SU-DHL-6 (cell line): ENCODE results near the gene ATP11A.
"Not testable (repeated sequence)": the region's sequence is repeated elsewhere in the genome, so short reads cannot be mapped to it uniquely, and the experiment has no call there.

Experiments used
- H2AFZ ChIP-seq: fragments of 200-600 bp; sonication (generic); 2 replicates; pipeline ENCODE4 v1.6.1; 2014; ENCODE audit warnings: low read depth, mild to moderate bottlenecking, moderate library complexity, mixed read lengths, antibody characterized with exemption, low read length; ENCODE audit not compliant: severe bottlenecking
- H3F3A ChIP-seq: fragments of 200-600 bp; shearing (Covaris generic); 2 replicates; pipeline ENCODE4 v1.6.0; 2016; ENCODE audit warnings: antibody characterized with exemption, mild to moderate bottlenecking; ENCODE audit not compliant: insufficient read depth
- H3K27ac ChIP-seq: fragments of 200-600 bp; sonication (generic); 2 replicates; pipeline ENCODE4 v1.5.1; 2016; ENCODE audit warnings: low read depth, mild to moderate bottlenecking, low read length, moderate library complexity, mixed read lengths
- H3K27me3 ChIP-seq: fragments of 200-600 bp; sonication (generic), shearing (Covaris generic); 2 replicates; pipeline ENCODE4 v1.6.0; 2014; ENCODE audit warnings: mild to moderate bottlenecking, low read length
- H3K36me3 ChIP-seq: fragments of 200-600 bp; sonication (generic); 2 replicates; pipeline ENCODE4 v1.6.1; 2014; ENCODE audit warnings: mild to moderate bottlenecking, low read length, mixed read lengths
- H3K4me2 ChIP-seq: fragments of 300-600, 200-600 bp; shearing (Covaris generic), sonication (generic); 2 replicates; pipeline ENCODE4 v1.6.0; 2014; ENCODE audit warnings: low read length, low read depth, mild to moderate bottlenecking; ENCODE audit not compliant: poor library complexity, severe bottlenecking
- H3K4me3 ChIP-seq: fragments of 200-600 bp; sonication (generic); 2 replicates; pipeline ENCODE4 v1.5.1; 2014; ENCODE audit warnings: antibody characterized with exemption, low read length, mild to moderate bottlenecking, mixed read lengths; ENCODE audit not compliant: insufficient read depth, poor library complexity, severe bottlenecking
- H3K79me2 ChIP-seq: fragments of 200-600 bp; sonication (generic); 2 replicates; pipeline ENCODE4 v1.6.1; 2014; ENCODE audit warnings: mild to moderate bottlenecking, low read length, moderate library complexity; ENCODE audit not compliant: insufficient read depth
- H3K9ac ChIP-seq: fragments of 200-600 bp; sonication (generic); 2 replicates; pipeline ENCODE4 v1.7.0; 2014; ENCODE audit warnings: mild to moderate bottlenecking, low read length
- H3K9me2 ChIP-seq: fragments of 200-600 bp; sonication (generic); replicated peaks from 2 replicates; pipeline ENCODE4 v1.6.1; 2014; ENCODE audit warnings: low read length; ENCODE audit not compliant: insufficient read depth
- H3K9me3 ChIP-seq: fragments of 200-600 bp; sonication (generic); 2 replicates; pipeline ENCODE4 v1.6.1; 2014; ENCODE audit warnings: low read length, mixed read lengths; ENCODE audit not compliant: insufficient read depth
- H4K20me1 ChIP-seq: fragments of 200-600 bp; sonication (generic); 2 replicates; pipeline ENCODE4 v1.6.1; 2014; ENCODE audit warnings: low read depth, mild to moderate bottlenecking, antibody characterized with exemption, low read length, moderate library complexity, mixed read lengths
- EZH2phosphoT487 ChIP-seq: fragments of 200-600 bp; sonication (generic), shearing (Covaris generic); conservative IDR thresholded peaks from 2 replicates; pipeline ENCODE4 v1.6.1; 2018; ENCODE audit warnings: mild to moderate bottlenecking, antibody characterized with exemption, low read length, moderate library complexity, mixed read lengths
- TF ChIP-seq, protein P1 (sequence below): fragments of 200-600 bp; sonication (generic); IDR thresholded peaks from one replicate; pipeline ENCODE4 v1.5.1; 2017; ENCODE audit warnings: antibody characterized with exemption, mild to moderate bottlenecking, low read length, moderate library complexity; ENCODE audit not compliant: insufficient read depth, poor library complexity, severe bottlenecking

Gene ATP11A

GRCh38 chr13:112870051-112870331, 180.2 kb downstream of the ATP11A start:
- TF ChIP-seq EZH2phosphoT487 = no peak
- TF ChIP-seq, protein P1, sequence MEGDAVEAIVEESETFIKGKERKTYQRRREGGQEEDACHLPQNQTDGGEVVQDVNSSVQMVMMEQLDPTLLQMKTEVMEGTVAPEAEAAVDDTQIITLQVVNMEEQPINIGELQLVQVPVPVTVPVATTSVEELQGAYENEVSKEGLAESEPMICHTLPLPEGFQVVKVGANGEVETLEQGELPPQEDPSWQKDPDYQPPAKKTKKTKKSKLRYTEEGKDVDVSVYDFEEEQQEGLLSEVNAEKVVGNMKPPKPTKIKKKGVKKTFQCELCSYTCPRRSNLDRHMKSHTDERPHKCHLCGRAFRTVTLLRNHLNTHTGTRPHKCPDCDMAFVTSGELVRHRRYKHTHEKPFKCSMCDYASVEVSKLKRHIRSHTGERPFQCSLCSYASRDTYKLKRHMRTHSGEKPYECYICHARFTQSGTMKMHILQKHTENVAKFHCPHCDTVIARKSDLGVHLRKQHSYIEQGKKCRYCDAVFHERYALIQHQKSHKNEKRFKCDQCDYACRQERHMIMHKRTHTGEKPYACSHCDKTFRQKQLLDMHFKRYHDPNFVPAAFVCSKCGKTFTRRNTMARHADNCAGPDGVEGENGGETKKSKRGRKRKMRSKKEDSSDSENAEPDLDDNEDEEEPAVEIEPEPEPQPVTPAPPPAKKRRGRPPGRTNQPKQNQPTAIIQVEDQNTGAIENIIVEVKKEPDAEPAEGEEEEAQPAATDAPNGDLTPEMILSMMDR = no peak
- no peak overlapping the region for H2AFZ ChIP-seq
- H3K27ac ChIP-seq = no peak overlapping the region
- no peak overlapping the region for H3K4me2 ChIP-seq
- H3K4me3 ChIP-seq = no peak overlapping the region
- H3F3A ChIP-seq = peaks cover 19% of the 10 kb centered on the region
- no peak overlapping the region for H3K9ac ChIP-seq
- no peaks in the 10 kb centered on the region for H3K27me3 ChIP-seq
- no peaks in the 10 kb centered on the region for H3K36me3 ChIP-seq
- H3K9me3 ChIP-seq = no peaks in the 10 kb centered on the region
- no peaks in the 10 kb centered on the region for H3K79me2 ChIP-seq
- no peaks in the 10 kb centered on the region for H4K20me1 ChIP-seq
- no peaks in the 10 kb centered on the region for H3K9me2 ChIP-seq

- Histone ChIP-seq H3K4me3 (no peak overlapping the region), H3K27me3 (no peaks in the 10 kb centered on the region), H3K27ac (no peak overlapping the region), H3K79me2 (no peaks in the 10 kb centered on the region), H2AFZ (no peak overlapping the region), H3K4me2 (no peak overlapping the region), H3K9me2 (no peaks in the 10 kb centered on the region), H3K9me3 (no peaks in the 10 kb centered on the region), H4K20me1 (no peaks in the 10 kb centered on the region), H3F3A (peaks cover 19% of the 10 kb centered on the region), H3K36me3 (no peaks in the 10 kb centered on the region), H3K9ac (no peak overlapping the region)
- TF ChIP-seq, protein P1 = no peak
- TF ChIP-seq EZH2phosphoT487 = no peak
Measured at GRCh38 chr13:112870737-112871287, 181.0 kb downstream of the ATP11A start.

GRCh38 chr13:112871742-112872141, 181.9 kb downstream of the ATP11A start:
- no peak for TF ChIP-seq EZH2phosphoT487
- TF ChIP-seq, protein P1 = no peak
- H3K9ac ChIP-seq = no peak overlapping the region
- H4K20me1 ChIP-seq = no peaks in the 10 kb centered on the region
- H3K27me3 ChIP-seq = no peaks in the 10 kb centered on the region
- no peak overlapping the region for H3K4me3 ChIP-seq
- no peaks in the 10 kb centered on the region for H3K9me3 ChIP-seq
- H3K9me2 ChIP-seq = no peaks in the 10 kb centered on the region
- peak overlapping the region; percentile 38 for H3K4me2 ChIP-seq
- no peaks in the 10 kb centered on the region for H3K36me3 ChIP-seq
- peaks cover 19% of the 10 kb centered on the region for H3F3A ChIP-seq
- no peak overlapping the region for H2AFZ ChIP-seq
- no peak overlapping the region for H3K27ac ChIP-seq
- no peaks in the 10 kb centered on the region for H3K79me2 ChIP-seq

DNA sequence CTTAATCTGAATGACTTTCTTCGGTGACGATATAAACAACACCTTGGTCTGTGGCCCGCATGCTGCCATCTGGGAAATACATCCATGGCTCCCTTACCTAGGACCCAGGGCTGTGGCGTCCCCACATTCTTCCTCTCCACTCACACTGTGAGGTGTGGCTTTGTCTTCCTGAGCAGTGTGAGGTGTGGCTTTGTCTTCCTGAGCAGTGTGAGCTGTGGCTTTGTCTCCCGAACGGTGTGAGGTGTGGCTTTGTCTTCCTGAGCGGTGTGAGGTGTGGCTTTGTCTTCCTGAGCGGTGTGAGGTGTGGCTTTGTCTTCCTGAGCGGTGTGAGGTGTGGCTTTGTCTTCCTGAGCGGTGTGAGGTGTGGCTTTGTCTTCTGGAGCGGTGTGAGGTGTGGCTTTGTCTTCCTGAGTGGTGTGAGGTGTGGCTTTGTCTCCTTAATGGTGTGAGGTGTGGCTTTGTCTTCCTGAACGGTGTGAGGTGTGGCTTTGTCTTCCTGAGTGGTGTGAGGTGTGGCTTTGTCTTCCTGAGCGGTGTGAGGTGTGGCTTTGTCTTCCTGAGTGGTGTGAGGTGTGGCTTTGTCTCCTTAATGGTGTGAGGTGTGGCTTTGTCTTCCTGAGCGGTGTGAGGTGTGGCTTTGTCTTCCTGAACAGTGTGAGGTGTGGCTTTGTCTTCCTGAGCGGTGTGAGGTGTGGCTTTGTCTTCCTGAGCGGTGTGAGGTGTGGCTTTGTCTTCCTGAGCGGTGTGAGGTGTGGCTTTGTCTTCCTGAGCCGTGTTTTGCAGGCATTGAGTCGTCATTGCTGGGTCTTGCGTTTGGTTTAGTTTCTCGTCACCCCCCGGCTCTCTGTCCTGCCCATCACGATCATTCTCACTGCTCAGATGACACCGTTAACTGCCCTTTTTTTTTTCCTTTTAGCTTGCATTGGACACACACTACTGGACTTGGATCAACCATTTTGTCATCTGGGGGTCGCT, 183.1 kb downstream of the ATP11A start:
- H3K27ac ChIP-seq = peak overlapping the region; percentile 75

More for the DNA sequence above, 183.1 kb downstream of the ATP11A start:
- H3F3A ChIP-seq = peaks cover 19% of the 10 kb centered on the region
- peak overlapping the region; percentile 5 for H2AFZ ChIP-seq
- not testable (repeated sequence) for H3K9me2 ChIP-seq, H3K27me3 ChIP-seq, H4K20me1 ChIP-seq, H3K79me2 ChIP-seq, H3K9me3 ChIP-seq, H3K36me3 ChIP-seq
- peak overlapping the region; percentile 1; the same call in 1 of the 2 replicates for H3K9ac ChIP-seq
- peak overlapping the region; percentile 38 for H3K4me2 ChIP-seq
- peak overlapping the region; percentile 23 for H3K4me3 ChIP-seq
